NCI-H82 treated with DMSO at 0.1 percent for 48 hours (cell line): ENCODE data around the gene SULT4A1.
"Not testable (repeated sequence)": the region's sequence is repeated elsewhere in the genome, so short reads cannot be mapped to it uniquely, and the experiment has no call there.

ENCODE experiments used
- DNase-seq: peaks from one replicate; lab custom pipeline; 2025; ENCODE audit not compliant: unreplicated experiment; lab: John Stamatoyannopoulos, UW

SULT4A1 gene

GRCh38 chr22:43862074-43862881 lies at the start of gene SULT4A1:
SULT4A1 (minus strand) TSS chr22:43862513; CDS start chr22:43862382, 131 bp downstream.
- DNase-seq, result no peak

DNA sequence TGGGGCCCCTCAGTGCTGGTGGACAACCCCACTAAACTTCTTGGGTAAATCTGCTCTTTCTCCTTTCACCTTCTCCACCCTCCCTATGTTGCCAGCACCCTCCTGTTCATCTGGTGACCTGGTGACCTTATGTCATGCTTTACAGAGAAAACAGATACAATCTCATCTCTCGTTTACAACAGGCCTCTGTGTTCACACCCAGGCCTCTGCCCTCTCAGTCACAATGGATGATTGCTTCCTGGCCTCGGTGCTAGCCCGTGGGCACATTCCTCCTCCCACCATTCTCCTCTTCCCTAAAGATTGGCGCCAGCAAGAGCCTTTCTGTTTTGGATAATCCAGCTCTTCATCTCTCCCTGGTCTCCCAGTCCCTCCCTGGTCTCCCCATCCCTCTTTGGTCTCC lies 49.0 kb upstream of the SULT4A1 start:
- DNase-seq, result no peak

DNA sequence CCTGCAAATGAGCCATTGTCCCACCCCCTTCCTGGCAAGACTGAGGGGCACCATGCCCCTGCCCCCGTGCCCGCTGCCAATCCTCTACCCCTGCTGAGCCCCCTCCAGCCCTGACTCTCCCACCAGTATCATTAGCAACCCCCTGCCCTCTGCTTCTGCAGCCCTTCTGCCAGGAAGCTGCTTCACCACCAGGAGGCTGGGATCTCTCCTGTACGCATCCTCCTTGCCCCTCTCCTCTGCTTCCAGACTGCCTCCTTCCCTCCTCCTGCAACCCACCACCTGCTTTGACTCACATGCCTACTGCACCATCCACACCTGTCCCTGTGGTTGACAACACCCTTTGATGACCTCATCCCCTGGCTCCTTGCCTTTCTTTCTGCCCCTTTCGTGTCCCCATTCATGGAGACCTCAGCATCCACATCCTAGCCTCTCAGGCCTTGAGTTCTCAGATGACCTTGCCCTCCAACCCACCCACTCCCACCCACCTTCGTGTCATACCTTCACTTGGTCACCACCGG lies 47.9 kb upstream of the SULT4A1 start:
- no peak for DNase-seq

DNA sequence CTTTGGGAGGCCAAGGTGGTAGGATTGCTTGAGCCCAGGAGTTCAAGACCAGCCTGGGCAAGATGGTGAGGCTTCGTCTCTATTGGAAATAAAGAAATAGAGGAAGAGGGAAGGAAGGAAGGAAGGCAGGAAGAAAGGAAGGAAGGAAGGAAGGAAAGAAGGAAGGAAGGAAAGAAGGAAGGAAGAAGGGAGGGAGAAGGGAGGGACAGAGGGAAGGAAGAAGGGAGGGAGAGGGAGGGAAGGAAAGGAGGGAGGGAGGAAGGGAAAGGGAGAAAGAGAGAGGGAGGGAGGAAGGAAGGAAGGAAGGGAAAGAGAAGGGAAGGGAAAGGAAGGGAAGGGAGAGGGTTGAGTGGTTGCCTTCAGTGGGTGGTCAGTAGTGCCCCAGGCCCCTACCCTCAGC lies 47.4 kb upstream of the SULT4A1 start:
- DNase-seq, result no peak

DNA sequence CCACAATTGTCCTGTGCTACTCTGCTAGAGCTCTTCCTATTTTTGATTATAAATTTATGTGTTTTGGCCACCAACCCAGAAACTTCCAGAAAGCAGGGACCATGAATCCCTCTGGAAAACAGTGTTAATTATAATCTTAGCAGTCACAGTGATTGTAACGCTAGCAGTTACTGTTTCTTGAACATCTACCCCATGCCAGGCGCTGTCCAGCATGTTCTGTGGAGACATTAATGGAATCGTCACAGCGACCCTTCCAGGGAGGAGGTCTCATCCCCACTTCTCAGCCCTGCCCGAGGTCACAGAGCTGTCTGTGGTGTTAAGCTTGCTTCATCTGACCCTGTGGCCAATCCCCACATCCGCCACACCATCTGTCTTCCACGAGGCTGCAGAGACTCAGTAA lies 43.4 kb upstream of the SULT4A1 start:
- DNase-seq, result peak; percentile 15

DNA sequence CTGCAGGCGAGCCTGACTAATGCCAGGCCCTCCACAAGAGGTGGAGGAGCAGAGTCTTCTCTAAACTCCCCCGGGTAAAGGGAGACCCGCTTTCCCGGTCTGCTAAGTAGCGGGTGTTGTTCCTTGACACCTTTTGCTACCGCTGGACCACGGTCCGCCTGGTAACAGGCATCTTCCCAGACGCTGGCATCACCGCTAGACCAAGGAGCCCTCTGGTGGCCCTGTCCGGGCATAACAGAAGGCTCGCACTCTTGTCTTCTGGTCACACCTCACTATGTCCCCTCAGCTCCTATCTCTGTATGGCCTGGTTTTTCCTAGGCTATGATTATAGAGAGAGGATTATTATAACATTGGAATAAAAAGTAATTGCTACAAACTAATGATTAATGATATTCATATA lies 42.1 kb upstream of the SULT4A1 start:
- DNase-seq, result not testable (repeated sequence)

GRCh38 chr22:43903033-43903432 lies 40.7 kb upstream of the SULT4A1 start:
- DNase-seq, result not testable (repeated sequence)

DNA sequence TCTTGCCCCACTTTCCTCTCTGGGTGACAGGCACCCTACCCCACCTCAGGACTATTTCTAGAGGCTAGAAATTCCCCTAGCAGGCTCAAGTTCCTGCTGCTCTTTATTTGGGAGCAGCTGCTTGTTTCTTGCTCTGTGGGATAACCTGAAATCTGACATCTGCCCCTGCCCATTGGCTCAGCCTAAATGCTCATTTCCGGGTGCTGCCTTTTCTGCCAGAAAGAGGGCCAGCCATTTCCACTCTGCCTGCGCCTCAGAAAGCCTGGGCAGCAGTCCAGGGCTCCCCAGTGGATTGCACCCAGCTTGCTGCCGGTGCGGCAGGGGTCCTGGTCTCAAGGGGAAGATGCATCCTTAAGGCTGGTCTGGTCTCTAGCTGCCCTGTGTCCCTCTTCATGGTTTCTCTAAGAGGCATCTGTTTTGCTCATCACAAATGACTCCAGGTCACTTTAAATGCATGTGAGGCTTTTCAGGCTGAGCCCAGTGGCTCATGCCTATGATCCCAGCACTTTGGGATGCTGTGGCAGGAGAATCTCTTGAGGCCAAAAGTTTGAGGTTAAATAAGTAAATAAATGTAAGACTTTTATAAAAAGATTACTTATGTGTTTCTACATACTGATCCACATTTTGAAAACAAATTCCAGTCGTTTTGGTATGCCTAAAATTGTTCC lies 39.8 kb upstream of the SULT4A1 start:
- DNase-seq, result no peak

- DNase-seq, result no peak
Observed at GRCh38 chr22:43900206-43900605, 37.9 kb upstream of the SULT4A1 start.

GRCh38 chr22:43897751-43898261 lies 35.5 kb upstream of the SULT4A1 start:
- no peak for DNase-seq

GRCh38 chr22:43895986-43896645 lies 33.8 kb upstream of the SULT4A1 start:
- DNase-seq, result no peak

DNA sequence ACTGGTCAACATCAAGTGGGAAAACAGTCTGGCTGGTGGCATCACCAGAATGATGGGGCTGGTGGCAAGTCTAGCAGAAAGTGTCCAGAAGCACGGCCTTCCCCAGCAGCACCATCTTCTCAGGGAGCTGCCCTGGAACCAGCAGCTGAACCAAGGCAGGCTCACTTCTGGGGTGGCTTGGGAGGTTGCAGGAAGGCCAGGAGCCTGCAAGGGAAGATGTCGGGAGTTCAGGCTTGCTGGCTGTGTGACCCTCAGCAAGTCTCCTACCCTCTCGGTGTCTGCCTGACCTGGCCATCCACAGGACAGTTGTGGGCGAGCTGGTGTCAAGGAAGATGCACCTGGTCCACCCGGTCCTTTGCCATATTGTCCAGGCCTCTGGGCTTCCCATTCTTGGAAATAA lies 31.8 kb upstream of the SULT4A1 start:
- DNase-seq, result no peak

GRCh38 chr22:43893266-43893665 lies 31.0 kb upstream of the SULT4A1 start:
- no peak for DNase-seq

DNA sequence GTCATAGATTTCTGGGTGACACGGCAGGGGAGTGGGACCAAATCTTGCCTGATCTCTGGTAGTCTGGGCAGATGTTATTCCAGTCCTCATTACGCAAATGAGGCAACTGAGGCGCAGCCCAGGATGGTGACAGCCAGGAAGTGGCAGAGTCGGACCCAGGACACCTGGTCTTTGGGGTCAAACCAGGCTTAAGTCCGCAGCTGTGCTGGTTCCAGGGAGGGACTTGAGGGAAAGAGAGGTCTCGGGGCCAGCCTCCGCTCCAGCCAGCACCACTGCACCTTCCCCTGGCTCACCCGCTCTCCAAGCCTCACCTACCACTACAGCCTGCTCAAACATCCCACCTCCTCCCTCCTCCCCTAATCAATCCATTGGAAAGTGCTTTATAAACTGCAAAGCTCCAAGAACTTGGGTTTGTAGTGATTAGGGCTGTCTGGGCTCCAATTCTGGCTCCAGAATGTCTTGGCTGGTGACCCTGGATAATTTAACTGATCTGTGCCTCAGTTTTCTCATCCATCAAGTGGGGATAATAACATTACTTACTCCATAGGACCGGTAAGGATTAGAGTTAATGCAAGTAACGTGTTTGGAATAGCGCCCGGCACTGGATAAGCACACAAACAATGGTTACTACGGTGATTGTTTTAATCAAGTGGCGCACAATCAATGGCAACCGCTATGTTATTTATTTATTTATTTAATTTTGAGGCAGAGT lies 30.0 kb upstream of the SULT4A1 start:
- DNase-seq, result no peak

- no peak for DNase-seq
Observed at GRCh38 chr22:43891360-43892182, 29.3 kb upstream of the SULT4A1 start, which contains the start of gene PNPLA5. PNPLA5 (minus strand) TSS chr22:43892013; CDS start chr22:43891880, 133 bp downstream.

DNA sequence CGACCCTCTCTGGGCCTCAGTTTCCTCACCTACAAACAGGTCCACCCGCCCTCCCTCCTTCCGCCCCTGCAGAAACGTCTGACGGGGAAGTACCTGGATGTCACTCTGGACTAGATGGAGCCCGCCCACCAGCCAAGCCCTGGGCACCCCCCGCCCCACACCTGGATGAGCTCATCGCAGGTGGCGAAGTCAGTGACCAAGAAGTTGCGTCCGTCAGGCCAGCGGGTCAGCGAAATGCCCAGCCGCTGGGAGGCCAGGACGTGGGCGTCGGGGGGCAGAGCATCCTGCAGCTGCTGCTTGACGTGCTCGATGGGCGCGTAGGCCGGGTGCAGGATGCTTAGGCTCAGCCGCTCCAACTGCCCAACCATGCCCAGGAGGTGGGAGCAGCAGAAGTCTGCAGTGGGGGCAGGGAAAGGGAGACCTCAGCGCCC lies 28.6 kb upstream of the SULT4A1 start:
- DNase-seq, result no peak

- no peak for DNase-seq
Observed at GRCh38 chr22:43889860-43890253, 27.5 kb upstream of the SULT4A1 start.

DNA sequence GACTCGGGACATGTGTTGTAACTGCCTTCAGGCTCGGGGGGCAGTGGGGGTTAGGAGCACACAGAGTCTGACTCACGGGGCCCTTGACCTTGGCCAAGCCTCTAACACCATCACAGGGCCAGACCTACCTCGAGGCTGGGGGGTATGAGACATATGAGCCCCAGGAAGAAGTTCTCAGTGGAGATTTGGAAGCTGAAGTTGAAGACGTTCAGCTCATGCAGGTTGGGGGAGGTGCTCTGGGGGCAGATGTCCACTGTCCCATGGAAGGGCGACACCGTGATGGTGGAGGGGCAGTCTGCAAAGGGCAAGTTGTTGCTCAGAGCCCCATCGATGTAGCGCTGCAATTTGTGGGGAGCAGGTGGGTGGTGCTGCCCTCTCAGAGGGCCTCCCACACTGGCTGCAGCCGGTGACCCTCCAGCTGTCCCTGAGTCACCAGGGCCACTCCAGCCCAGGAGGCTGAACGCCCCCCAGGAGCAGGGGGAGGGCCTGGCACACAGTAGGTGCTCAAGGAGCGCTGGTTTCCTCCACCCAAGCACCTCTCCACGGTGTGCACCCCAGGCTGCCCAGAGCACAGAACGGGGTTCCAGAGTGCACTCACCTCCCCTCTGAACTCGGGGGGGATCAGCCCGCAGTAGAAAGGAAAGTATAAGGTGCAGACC lies 27.0 kb upstream of the SULT4A1 start:
- no peak for DNase-seq

- no peak for DNase-seq
Observed at GRCh38 chr22:43888740-43889139, 26.4 kb upstream of the SULT4A1 start.
